Measurements from ENCODE around the gene CABP1. TPM values are rescaled to one million over a fixed set of nuclear protein-coding genes. Genes with fewer than 3 reads are reported as not detected.

The CABP1 gene
- total and polyA plus RNA-seq, 2 donors, result 0.24 to 1.0 TPM

DNA sequence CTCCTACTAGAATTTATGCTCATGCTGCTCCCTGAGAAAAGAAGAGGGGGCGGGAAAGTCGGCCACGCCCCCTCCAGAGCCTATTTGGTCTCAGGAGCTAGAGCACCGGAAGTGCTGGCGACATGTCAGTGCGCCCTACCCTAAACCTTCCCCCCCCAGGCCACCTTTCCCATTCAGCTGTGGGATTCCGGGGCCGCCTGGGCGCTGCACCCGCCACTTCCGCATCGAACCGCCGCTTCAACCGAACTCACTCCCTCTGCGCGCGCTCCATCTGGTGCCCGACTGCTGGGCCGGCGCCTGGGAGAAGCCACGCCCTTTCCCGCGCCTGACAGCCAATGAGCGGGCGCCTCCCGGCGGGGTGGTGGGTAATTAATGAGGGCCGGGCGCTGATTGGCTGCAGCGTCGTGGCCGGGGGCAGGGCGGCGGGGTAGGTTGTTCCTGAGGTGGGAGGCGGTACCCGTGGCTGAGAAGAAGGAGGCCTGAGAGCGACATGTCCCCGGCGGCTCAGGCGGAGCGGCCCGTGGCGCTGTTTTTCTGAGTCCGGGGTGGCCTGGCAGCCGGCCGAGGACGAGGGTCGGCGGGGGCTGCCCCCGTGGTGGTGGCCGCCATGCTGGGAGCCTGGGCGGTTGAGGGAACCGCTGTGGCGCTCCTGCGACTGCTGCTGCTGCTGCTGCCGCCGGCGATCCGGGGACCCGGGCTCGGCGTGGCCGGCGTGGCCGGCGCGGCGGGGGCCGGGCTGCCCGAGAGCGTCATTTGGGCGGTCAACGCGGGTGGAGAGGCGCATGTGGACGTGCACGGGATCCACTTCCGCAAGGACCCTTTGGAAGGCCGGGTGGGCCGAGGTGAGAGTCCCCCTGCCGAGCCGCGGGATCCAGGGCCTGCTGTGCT is 46.5 kb downstream of the CABP1 start, which contains the start of gene MLEC:
MLEC (plus strand) TSS at position 460 of the 888 bp plus-strand sequence; CDS start at position 608, 148 bp downstream.
- Histone ChIP-seq H3K4me1 (ENCODE audit: control insufficient read depth in 2 of 2, insufficient read depth in 2 of 2, low read length in 2 of 2) (peaks cover 19 to 46% of the 10 kb centered on the region in 2 donors), H3K27ac (ENCODE audit: low read depth in 1 of 2, low read length in 1 of 2) (peak within 1 kb of the TSS; percentile 91 to 99), H3K9me3 (ENCODE audit: control insufficient read depth in 2 of 2, insufficient read depth in 1 of 2, low read length in 1 of 2) (peaks cover 0 to 7% of the 10 kb centered on the region in 2 donors), H3K27me3 (ENCODE audit: control insufficient read depth in 2 of 2, insufficient read depth in 1 of 2, low read length in 1 of 2) (no peaks in the 10 kb centered on the region), H3K4me3 (ENCODE audit: low read length in 2 of 2) (peak within 1 kb of the TSS; percentile 89), H3K36me3 (ENCODE audit: control insufficient read depth in 2 of 2, insufficient read depth in 2 of 2, low read length in 1 of 2) (peaks cover 0 to 7% of the 10 kb centered on the region in 2 donors)
- WGBS, result under 1% methylated on average over 84 of the region's 84 CpGs
- peak; percentile 91 to 99 (median 98) for DNase-seq (ENCODE audit: low read depth in 6 of 9, low spot score in 9 of 9)

DNA sequence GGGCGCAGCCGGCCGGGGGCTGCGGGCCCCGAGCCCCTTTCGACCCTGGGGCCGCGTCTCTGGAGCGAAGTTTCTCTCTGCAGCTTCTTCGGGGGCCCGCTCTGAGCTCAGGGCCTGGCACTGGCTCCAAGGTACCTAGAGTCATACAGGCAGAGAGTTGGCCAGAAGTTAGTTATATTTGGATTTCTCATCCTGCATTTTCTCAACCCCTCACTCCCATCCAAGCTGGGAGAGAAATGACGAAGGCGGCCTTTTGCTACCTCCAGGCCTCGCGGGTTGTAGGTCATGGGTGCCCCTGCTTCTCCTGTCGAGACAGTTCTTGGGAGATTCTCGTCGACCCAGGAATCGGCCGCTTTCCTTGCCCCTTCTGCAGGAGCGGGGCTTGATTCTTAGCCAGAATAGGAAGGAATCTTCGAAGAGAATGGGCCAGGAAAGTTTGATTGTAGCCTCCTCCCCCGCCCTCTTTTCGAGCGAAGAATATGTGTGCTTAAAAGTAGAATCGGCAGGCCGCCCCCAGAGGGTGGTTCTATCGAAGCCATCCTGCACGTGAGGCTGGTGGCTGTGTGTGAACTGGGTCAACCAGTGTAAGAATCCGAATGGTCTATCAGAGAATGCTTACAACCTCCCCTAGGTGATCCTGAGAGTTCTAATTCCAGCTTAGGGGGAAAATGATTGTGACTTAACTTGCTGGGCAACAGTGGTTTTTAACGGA is 47.3 kb downstream of the CABP1 start:
- WGBS, result under 1% methylated on average over 31 of the region's 31 CpGs
- Histone ChIP-seq H3K27ac (ENCODE audit: low read depth in 1 of 2, low read length in 1 of 2) (peak overlapping the region; percentile 66 to 91), H3K36me3 (ENCODE audit: control insufficient read depth in 2 of 2, insufficient read depth in 2 of 2, low read length in 1 of 2) (peaks cover under 1 to 7% of the 10 kb centered on the region in 2 donors), H3K9me3 (ENCODE audit: control insufficient read depth in 2 of 2, insufficient read depth in 1 of 2, low read length in 1 of 2) (peaks cover 0 to 7% of the 10 kb centered on the region in 2 donors), H3K27me3 (ENCODE audit: control insufficient read depth in 2 of 2, insufficient read depth in 1 of 2, low read length in 1 of 2) (no peaks in the 10 kb centered on the region), H3K4me1 (ENCODE audit: control insufficient read depth in 2 of 2, insufficient read depth in 2 of 2, low read length in 2 of 2) (peaks cover 22 to 50% of the 10 kb centered on the region in 2 donors), H3K4me3 (ENCODE audit: low read length in 2 of 2) (peak overlapping the region; percentile 89)
- DNase-seq (ENCODE audit: low read depth in 6 of 9, low spot score in 9 of 9), result peak in 3 of 9 donors; percentile 38 to 69 (median 45)

DNA sequence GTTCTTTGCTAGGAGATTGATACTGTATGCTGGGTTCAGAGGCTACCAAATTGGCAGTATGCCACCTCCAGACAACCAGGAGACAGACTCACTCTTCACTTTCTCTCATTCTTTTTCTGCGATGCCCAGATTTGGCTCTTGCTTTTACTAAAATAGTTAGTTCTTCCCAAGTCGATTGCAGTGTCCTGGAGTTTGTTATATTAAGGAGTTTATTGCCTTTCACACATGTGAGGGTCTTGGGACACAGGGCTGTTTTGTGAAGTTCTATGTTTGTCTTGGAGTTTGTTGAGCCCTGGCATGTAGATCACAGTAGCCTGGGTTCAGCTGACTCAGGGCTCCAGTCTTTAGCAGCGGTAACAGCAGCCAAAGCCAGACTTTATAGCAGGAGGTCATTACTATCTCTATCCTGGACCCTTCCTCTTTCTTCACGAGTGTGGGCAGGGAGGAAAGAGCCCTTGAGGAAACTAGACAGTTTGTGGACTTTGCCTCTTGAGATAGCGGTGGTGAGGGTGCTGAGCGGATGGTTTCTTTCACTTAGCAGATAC is 48.2 kb downstream of the CABP1 start:
- Histone ChIP-seq H3K4me1 (ENCODE audit: control insufficient read depth in 2 of 2, insufficient read depth in 2 of 2, low read length in 2 of 2) (peaks cover 23 to 54% of the 10 kb centered on the region in 2 donors), H3K27ac (ENCODE audit: low read depth in 1 of 2, low read length in 1 of 2) (no peak overlapping the region), H3K9me3 (ENCODE audit: control insufficient read depth in 2 of 2, insufficient read depth in 1 of 2, low read length in 1 of 2) (peaks cover 0 to 7% of the 10 kb centered on the region in 2 donors), H3K4me3 (ENCODE audit: low read length in 2 of 2) (peak overlapping the region; percentile 89), H3K36me3 (ENCODE audit: control insufficient read depth in 2 of 2, insufficient read depth in 2 of 2, low read length in 1 of 2) (peaks cover 6 to 10% of the 10 kb centered on the region in 2 donors), H3K27me3 (ENCODE audit: control insufficient read depth in 2 of 2, insufficient read depth in 1 of 2, low read length in 1 of 2) (no peaks in the 10 kb centered on the region)
- 22% methylated on average over 6 of the region's 6 CpGs for WGBS
- peak in 1 of 9 donors; percentile 41 for DNase-seq (ENCODE audit: low read depth in 6 of 9, low spot score in 9 of 9)

DNA sequence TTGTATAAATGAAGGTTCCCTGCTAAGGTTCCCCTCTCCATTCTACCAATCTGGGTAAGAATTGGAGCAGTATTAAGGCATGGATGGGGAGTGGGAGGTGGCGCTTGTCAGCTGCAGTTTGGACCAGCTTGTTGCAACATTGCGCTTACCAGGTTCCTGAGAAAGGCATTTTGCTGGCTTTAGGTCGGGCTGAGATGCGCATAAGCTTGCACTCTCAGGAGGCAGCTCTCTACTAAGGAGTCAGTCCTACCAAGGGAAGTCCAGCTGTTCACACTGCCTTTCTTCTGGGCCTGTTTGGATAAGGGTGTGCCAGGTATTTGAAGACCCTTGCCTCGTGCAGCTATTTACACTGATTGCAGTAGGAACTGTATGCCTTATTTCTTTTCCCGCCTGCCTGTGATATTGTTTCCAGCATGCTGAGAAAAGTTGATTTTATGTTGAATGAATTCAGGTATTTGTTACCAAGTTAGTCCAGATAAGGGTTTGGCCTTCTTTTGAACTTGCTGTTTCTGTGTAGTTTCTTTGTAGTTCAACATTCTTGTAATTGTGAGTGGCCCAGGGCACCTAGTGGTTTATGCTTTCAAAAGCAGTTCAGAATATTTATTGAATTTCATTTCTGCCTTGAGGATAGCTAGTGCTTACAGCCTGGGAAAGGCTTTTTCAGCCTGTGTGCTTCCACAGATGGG is 49.1 kb downstream of the CABP1 start:
- H3K4me1 ChIP-seq (ENCODE audit: control insufficient read depth in 2 of 2, insufficient read depth in 2 of 2, low read length in 2 of 2), result peaks cover 23 to 53% of the 10 kb centered on the region in 2 donors
- H3K36me3 ChIP-seq (ENCODE audit: control insufficient read depth in 2 of 2, insufficient read depth in 2 of 2, low read length in 1 of 2), result peaks cover 12 to 20% of the 10 kb centered on the region in 2 donors
- 94% methylated on average over 6 of the region's 6 CpGs for WGBS
- H3K27ac ChIP-seq (ENCODE audit: low read depth in 1 of 2, low read length in 1 of 2), result no peak overlapping the region
- H3K27me3 ChIP-seq (ENCODE audit: control insufficient read depth in 2 of 2, insufficient read depth in 1 of 2, low read length in 1 of 2), result no peaks in the 10 kb centered on the region
- no peak for DNase-seq (ENCODE audit: low read depth in 6 of 9, low spot score in 9 of 9)
- H3K9me3 ChIP-seq (ENCODE audit: control insufficient read depth in 2 of 2, insufficient read depth in 1 of 2, low read length in 1 of 2), result peaks cover 0 to 7% of the 10 kb centered on the region in 2 donors
- no peak overlapping the region for H3K4me3 ChIP-seq (ENCODE audit: low read length in 2 of 2)

DNA sequence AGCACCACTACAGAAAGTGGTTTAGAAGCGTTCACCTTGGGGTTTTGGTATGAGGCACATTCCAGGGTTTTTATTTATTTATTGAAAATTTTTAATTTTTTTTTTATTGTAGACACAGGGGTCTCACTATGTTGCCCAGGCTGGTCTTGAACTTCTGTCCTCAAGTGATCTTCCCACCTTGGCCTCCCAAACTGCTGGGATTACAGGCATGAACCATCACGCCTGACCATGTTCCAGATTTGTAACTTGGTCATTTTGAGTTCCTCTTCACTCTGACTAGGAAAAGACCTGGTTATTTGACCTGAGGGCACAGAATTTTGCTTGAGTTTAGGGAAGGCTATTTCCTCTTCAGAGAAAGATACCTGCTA is 49.6 kb downstream of the CABP1 start:
- Histone ChIP-seq H3K36me3 (ENCODE audit: control insufficient read depth in 2 of 2, insufficient read depth in 2 of 2, low read length in 1 of 2) (peaks cover 17 to 25% of the 10 kb centered on the region in 2 donors), H3K4me3 (ENCODE audit: low read length in 2 of 2) (no peak overlapping the region), H3K27me3 (ENCODE audit: control insufficient read depth in 2 of 2, insufficient read depth in 1 of 2, low read length in 1 of 2) (no peaks in the 10 kb centered on the region), H3K27ac (ENCODE audit: low read depth in 1 of 2, low read length in 1 of 2) (no peak overlapping the region), H3K9me3 (ENCODE audit: control insufficient read depth in 2 of 2, insufficient read depth in 1 of 2, low read length in 1 of 2) (peaks cover 0 to 7% of the 10 kb centered on the region in 2 donors), H3K4me1 (ENCODE audit: control insufficient read depth in 2 of 2, insufficient read depth in 2 of 2, low read length in 2 of 2) (peaks cover 23 to 50% of the 10 kb centered on the region in 2 donors)
- DNase-seq (ENCODE audit: low read depth in 6 of 9, low spot score in 9 of 9), result no peak
- 93% methylated on average over 2 of the region's 2 CpGs for WGBS

DNA sequence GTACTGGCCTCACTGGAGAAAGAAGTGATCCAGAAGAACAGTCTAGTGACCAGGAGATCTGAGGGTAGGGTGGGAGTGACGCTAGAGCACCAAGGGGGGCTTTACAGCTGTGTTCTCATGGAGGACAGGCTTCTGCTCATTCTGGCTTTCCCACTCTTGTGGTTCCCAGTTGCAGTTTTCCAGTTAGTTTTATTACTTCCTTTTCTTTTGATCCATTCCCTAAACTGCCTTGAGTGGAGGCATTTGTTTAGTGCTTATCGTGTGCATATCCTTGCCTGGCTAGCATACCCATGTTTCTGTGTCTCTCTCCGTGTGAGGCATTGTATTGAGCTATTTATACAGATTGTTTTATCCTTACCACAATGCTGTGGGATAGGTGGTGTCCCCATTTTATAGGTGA is 50.6 kb downstream of the CABP1 start:
- Histone ChIP-seq H3K27me3 (ENCODE audit: control insufficient read depth in 2 of 2, insufficient read depth in 1 of 2, low read length in 1 of 2) (no peaks in the 10 kb centered on the region), H3K27ac (ENCODE audit: low read depth in 1 of 2, low read length in 1 of 2) (no peak overlapping the region), H3K4me3 (ENCODE audit: low read length in 2 of 2) (no peak overlapping the region), H3K9me3 (ENCODE audit: control insufficient read depth in 2 of 2, insufficient read depth in 1 of 2, low read length in 1 of 2) (peaks cover 0 to 7% of the 10 kb centered on the region in 2 donors), H3K36me3 (ENCODE audit: control insufficient read depth in 2 of 2, insufficient read depth in 2 of 2, low read length in 1 of 2) (peaks cover 24 to 34% of the 10 kb centered on the region in 2 donors), H3K4me1 (ENCODE audit: control insufficient read depth in 2 of 2, insufficient read depth in 2 of 2, low read length in 2 of 2) (peaks cover 23 to 44% of the 10 kb centered on the region in 2 donors)
- no peak for DNase-seq (ENCODE audit: low read depth in 6 of 9, low spot score in 9 of 9)
- 91% methylated on average over 3 of the region's 3 CpGs for WGBS

DNA sequence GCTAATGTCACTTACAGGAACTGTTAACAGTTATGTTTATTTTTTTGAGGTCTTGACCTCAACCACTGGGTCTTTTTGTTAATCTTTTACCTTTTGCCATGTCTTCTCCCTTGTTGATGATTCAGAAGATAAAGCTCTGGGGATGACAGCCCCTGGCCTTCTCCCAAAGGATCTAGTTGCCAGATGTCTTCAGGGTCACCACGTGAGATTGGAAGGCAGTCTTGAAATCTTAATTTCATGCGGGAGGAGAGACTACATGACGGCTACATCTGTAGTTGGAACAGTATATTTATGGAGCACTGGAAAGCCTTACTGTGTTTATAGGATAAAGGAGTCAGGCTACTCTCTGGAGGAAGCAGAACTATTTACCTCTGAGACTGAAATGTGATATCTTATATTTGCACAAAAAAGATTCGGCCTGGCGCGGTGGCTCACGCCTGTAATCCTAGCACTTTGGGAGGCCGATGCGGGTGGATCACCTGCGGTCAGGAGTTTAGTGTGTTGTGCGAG is 52.2 kb downstream of the CABP1 start:
- WGBS, result 94% methylated on average over 11 of the region's 11 CpGs
- Histone ChIP-seq H3K27me3 (ENCODE audit: control insufficient read depth in 2 of 2, insufficient read depth in 1 of 2, low read length in 1 of 2) (no peaks in the 10 kb centered on the region), H3K36me3 (ENCODE audit: control insufficient read depth in 2 of 2, insufficient read depth in 2 of 2, low read length in 1 of 2) (peaks cover 38 to 50% of the 10 kb centered on the region in 2 donors), H3K27ac (ENCODE audit: low read depth in 1 of 2, low read length in 1 of 2) (no peak overlapping the region), H3K4me1 (ENCODE audit: control insufficient read depth in 2 of 2, insufficient read depth in 2 of 2, low read length in 2 of 2) (peaks cover 23 to 42% of the 10 kb centered on the region in 2 donors), H3K9me3 (ENCODE audit: control insufficient read depth in 2 of 2, insufficient read depth in 1 of 2, low read length in 1 of 2) (no peaks in the 10 kb centered on the region), H3K4me3 (ENCODE audit: low read length in 2 of 2) (no peak overlapping the region)
- DNase-seq (ENCODE audit: low read depth in 6 of 9, low spot score in 9 of 9), result no peak

DNA sequence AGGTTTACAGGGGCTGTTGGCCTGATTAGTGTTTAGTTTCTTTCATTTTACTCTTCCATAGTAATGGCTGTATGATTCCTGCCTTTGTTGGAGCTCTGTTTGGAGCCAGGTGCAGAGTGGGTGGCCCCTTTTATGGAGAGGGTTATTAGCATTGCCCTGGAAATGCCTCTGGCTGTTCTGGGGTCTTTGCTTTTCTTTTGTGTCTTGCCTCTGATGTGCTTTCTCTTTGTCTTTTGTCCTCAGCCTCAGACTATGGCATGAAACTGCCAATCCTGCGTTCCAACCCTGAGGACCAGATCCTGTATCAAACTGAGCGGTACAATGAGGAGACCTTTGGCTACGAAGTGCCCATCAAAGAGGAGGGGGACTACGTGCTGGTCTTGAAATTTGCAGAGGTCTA is 53.4 kb downstream of the CABP1 start:
- WGBS, result 98% methylated on average over 4 of the region's 4 CpGs
- H3K9me3 ChIP-seq (ENCODE audit: control insufficient read depth in 2 of 2, insufficient read depth in 1 of 2, low read length in 1 of 2), result no peaks in the 10 kb centered on the region
- peaks cover 44 to 63% of the 10 kb centered on the region in 2 donors for H3K36me3 ChIP-seq (ENCODE audit: control insufficient read depth in 2 of 2, insufficient read depth in 2 of 2, low read length in 1 of 2)
- H3K4me3 ChIP-seq (ENCODE audit: low read length in 2 of 2), result no peak overlapping the region
- no peak overlapping the region for H3K27ac ChIP-seq (ENCODE audit: low read depth in 1 of 2, low read length in 1 of 2)
- peaks cover 15 to 29% of the 10 kb centered on the region in 2 donors for H3K4me1 ChIP-seq (ENCODE audit: control insufficient read depth in 2 of 2, insufficient read depth in 2 of 2, low read length in 2 of 2)
- DNase-seq (ENCODE audit: low read depth in 6 of 9, low spot score in 9 of 9), result no peak
- no peaks in the 10 kb centered on the region for H3K27me3 ChIP-seq (ENCODE audit: control insufficient read depth in 2 of 2, insufficient read depth in 1 of 2, low read length in 1 of 2)

Measured in thymus (tissue), 11 donors.